ENCODE results near the gene SURF2.

DNA sequence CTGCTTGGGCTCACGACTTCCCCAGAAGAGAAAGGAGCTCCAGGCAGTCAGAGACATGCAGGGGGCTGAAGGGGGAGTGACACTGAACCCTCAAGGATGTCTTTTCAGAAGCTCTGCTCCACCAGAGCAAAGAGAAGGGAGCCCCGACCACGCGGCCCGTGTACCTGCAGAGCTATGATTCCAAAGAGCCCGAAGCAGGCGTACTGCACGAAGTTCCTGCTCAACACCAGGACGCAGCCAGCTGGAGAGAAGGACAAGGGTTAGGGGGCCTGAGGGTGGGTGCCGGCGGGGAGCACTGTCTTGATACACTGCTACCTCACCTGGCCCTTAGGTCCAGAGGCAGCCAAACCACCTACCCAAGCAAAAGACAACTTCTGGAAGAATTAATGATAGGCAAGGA lies 10.1 kb downstream of the SURF2 start:
- TF ChIP-seq CTCF (conservative IDR thresholded peaks at IDR 0.05; ENCODE audit: low read depth in 2 of 2) (no peak), EZH2phosphoT487 (IDR thresholded peaks at IDR 0.05; ENCODE audit: unreplicated experiment) (no peak)
